GM21390 (cell line): ENCODE data around the gene FAM174B.

Experiments
- ATAC-seq: cut with Tn5 transposase; IDR thresholded peaks from one replicate; pipeline ENCODE4 v1.9.1; 2021; ENCODE audit not compliant: unreplicated experiment

FAM174B gene

GRCh38 chr15:92643849-92644815, 11.4 kb downstream of the FAM174B start:
- ATAC-seq = peak; percentile 50

- ATAC-seq = no peak
These were observed 16.7 kb downstream of the FAM174B start for GRCh38 chr15:92638709-92639365.

DNA sequence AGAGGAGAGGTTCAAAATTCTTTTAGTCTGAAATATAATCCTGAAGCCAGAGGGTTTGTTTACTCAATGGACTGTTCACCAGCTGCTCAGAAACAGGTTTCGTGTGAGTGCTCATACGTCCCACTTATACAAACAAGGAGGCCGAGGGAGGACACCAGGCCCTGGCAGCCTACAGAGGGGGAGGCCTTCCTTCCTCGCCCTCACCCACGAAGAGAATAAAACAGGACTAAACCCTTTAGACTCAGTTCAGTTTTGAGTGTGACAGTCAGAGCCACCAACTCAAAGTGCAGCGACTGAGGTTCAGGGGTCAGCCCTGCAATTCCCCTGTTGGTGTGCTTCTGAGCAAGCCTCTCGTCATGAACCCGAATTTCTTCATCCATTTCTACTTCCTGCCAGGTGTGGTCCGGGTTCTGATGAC, 17.3 kb downstream of the FAM174B start:
- no peak for ATAC-seq

- no peak for ATAC-seq
These were observed 17.9 kb downstream of the FAM174B start for GRCh38 chr15:92637626-92638025.

GRCh38 chr15:92636908-92637481, 18.6 kb downstream of the FAM174B start:
- ATAC-seq = no peak

DNA sequence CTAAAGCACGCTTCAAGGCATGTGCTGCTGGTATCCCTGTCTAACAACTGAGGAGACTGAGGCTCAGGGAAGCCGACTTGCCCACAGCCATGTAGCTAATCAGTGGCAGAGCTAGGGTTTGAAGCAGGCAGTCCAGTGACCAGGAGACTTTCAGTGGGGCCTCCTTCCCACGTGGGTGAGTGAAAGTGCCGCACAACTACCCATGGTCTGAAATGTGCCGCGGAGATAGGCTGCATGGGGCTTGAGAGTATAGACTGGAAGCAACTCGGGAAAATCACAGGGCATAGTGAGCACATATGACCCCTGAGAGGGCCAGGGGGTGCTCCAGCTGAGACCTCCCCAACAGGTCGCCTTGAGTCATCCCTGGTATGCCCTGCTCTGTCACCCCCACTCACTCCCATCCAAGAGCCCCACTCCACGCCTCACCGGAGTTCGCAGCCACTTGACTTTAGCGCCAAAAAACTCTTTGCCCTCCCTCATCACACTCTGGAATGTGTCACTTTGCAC, 19.1 kb downstream of the FAM174B start:
- ATAC-seq = no peak

GRCh38 chr15:92634671-92635201, 20.8 kb downstream of the FAM174B start:
- ATAC-seq = no peak

DNA sequence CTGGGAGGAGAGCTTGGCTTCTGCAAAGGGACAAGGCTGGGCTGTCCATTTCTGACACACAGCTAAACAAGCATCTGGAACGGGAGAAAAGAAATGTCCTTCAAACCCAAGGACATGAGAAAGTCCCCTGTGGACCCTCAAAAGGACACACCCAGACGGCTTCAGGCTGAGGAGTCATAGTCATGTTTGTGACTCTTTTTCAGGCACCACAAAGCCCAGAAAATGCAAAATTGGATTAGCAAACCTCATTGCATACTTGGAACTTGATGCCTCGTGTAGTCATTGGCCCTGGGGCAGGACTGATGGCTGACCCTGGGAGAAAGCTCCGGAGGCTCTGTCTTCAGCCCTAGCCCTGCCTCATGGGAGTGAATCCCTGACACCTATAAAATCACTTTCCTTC, 21.5 kb downstream of the FAM174B start:
- ATAC-seq = no peak

DNA sequence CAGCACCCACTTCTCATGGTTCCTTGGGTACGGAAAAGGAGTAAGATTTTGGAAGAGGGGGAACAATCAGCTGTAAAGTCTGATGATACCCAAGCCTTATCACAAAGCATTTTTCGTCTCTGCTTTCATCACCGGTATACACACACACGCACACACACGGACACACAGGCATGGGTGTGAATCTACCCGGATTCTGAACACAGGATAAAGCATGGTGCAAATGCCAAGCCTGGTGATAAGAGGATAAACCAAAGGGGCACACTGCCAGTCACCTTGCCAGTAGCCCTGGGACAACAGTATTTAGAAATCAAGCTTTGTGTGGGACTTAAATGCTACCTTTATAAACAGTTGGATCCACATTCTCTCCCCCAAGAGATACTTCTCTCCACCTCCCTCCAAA, 22.2 kb downstream of the FAM174B start:
- no peak for ATAC-seq

DNA sequence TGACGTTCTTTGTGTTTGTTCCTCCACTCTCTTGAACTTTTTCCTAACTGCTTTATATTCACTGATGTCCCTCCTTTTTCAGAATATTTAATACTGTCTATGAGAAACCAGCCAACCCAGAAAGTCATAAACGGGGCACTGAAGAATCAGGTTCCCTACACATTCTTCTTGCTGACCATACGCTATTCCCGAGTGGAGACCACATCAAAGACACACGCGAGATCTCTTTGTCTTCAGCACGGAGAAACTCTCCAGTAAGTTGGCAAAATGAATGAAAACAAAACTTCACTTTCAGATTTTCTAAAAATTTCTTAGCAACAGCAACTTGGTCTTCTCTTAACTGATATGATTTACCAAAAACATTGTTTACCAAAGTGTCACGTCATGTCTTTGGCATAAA, 22.6 kb downstream of the FAM174B start:
- ATAC-seq = no peak

GRCh38 chr15:92631721-92632120, 23.9 kb downstream of the FAM174B start:
- no peak for ATAC-seq

GRCh38 chr15:92629975-92630626, 25.5 kb downstream of the FAM174B start:
- no peak for ATAC-seq

GRCh38 chr15:92629276-92629974, 26.1 kb downstream of the FAM174B start:
- ATAC-seq = no peak

DNA sequence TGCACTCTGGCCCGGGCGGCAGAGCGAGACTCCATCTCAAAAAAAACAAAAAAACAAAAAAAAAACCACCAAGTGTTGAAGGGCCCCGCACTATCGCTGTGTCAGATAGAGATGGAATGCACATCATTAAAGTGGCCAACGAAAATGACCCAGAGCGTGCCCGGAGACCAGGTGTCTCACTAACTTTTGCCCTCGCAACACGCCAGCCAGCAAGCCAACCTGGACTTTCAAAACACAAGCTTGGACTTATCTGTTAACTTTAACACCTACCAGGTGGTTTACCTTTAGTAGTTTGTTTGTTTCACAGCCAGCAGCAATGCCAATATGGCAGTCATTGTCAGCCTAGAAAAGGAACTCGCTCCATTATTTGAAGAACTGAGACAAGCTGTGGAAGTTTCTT, 28.6 kb downstream of the FAM174B start:
- no peak for ATAC-seq

GRCh38 chr15:92625251-92625980, 30.2 kb downstream of the FAM174B start:
- ATAC-seq = peak; percentile 80

GRCh38 chr15:92624401-92624991, 31.1 kb downstream of the FAM174B start:
- no peak for ATAC-seq

GRCh38 chr15:92623435-92623834, 32.1 kb downstream of the FAM174B start:
- ATAC-seq = no peak

GRCh38 chr15:92621972-92622533, 33.5 kb downstream of the FAM174B start:
- ATAC-seq = no peak

DNA sequence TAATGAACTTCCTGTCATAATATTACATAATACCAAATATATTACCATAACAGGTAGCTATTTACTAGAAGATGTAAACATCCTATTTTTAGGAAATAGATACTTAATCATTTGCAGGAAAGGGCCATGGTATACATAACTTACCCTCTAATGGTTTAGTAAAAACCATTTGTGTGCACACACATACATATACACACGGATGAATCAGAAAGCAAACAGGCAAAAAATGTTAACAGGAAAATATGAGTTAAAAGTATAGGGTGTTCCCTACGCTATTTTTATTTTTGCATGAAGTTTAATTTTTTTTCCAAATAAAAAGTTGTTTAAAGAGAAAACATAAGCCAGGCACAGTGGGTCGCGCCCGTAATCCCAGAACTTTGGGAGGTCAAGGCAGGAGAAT, 34.6 kb downstream of the FAM174B start:
- no peak for ATAC-seq
